ENCODE data around the gene SLC16A7.

The SLC16A7 gene

GRCh38 chr12:59624732-59625460, 29.1 kb downstream of the SLC16A7 start:
- no peak for TF ChIP-seq CTCF (IDR thresholded peaks at IDR 0.05; ENCODE audit: low read depth, low read length)
- no peak for DNase-seq (ENCODE audit: extremely low read depth, low read depth)

DNA sequence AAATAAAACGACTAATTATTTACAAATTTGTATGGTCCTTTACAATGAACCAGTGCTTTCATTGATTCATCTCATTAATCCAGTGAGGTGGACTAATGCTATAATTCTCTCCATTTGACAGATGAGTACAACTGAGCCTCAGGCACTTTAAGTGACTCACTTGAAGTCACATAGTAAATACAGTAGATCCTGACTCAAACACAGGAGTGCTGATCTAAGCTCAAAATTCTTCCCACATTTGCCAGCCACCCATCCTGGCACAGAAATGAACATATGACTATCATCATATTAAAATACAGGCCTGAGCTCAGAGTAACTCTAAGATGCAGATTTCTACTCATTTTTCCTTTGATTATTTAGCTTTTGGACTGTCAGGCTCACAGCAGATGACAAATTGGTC, 30.6 kb downstream of the SLC16A7 start:
- DNase-seq (ENCODE audit: extremely low read depth, low read depth) = no peak
- no peak for TF ChIP-seq CTCF (IDR thresholded peaks at IDR 0.05; ENCODE audit: low read depth, low read length)

DNA sequence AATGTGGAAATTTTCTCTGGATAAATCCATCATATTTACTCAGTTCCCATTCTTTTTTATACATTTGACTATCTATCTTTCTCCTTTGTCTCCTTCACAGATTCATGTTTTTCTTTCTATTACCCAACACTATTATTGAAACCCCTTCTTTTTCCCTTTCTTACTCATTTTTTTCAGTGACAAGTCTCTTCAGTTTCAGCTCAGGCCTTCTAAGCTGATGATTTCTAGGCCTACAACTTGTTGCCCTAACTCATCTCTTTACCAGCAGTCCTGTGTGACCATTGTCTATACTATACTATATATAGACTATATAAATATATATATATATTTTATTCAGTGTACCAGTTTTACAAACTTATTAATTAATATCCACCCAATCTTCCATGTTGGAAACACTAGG, 31.8 kb downstream of the SLC16A7 start:
- TF ChIP-seq CTCF (IDR thresholded peaks at IDR 0.05; ENCODE audit: low read depth, low read length) = no peak

GRCh38 chr12:59629890-59630289, 34.1 kb downstream of the SLC16A7 start:
- no peak for TF ChIP-seq CTCF (IDR thresholded peaks at IDR 0.05; ENCODE audit: low read depth, low read length)
- DNase-seq (ENCODE audit: extremely low read depth, low read depth) = no peak

More for the DNA sequence above, 31.8 kb downstream of the SLC16A7 start:
- no peak for DNase-seq (ENCODE audit: extremely low read depth, low read depth)

DNA sequence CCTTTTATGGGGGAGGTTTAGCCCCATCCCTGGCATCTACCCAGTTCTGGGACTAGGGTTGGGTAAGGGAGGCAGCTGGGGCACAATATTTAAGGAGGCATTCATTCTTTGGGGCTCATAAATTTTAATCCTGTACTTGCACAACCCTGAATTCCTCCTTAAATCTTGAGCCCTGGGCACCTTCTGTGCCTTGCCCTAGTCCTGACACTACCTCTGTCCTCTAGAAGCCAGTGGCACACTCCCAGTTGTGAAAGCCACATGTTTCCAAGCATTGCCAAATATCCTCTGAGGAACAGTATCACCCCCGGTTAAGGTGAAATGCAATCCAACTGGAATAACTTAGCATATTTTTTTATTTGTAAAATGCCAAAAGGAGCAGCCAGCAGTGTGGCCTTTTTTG, 36.6 kb downstream of the SLC16A7 start:
- no peak for DNase-seq (ENCODE audit: extremely low read depth, low read depth)
- no peak for TF ChIP-seq CTCF (IDR thresholded peaks at IDR 0.05; ENCODE audit: low read depth, low read length)

DNA sequence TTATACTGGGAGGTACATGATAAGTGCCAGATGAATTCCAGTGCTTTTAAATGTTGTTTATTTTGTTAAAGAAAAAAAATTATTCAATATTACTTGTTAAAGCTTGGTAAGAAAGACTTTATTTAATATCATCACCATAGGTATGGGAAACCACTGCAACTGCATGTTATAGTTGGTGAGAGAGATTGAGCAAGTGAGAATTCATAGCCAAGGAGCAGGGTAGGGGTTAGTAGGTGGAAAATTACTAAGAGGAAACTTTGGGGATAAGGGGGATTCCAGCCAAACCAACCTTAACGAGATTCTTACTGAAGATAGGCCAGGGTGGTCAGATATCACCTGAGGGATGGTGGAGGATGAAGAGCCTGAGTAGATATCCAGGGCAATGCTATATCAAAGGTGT, 38.4 kb downstream of the SLC16A7 start:
- no peak for TF ChIP-seq CTCF (IDR thresholded peaks at IDR 0.05; ENCODE audit: low read depth, low read length)
- DNase-seq (ENCODE audit: extremely low read depth, low read depth) = no peak

DNA sequence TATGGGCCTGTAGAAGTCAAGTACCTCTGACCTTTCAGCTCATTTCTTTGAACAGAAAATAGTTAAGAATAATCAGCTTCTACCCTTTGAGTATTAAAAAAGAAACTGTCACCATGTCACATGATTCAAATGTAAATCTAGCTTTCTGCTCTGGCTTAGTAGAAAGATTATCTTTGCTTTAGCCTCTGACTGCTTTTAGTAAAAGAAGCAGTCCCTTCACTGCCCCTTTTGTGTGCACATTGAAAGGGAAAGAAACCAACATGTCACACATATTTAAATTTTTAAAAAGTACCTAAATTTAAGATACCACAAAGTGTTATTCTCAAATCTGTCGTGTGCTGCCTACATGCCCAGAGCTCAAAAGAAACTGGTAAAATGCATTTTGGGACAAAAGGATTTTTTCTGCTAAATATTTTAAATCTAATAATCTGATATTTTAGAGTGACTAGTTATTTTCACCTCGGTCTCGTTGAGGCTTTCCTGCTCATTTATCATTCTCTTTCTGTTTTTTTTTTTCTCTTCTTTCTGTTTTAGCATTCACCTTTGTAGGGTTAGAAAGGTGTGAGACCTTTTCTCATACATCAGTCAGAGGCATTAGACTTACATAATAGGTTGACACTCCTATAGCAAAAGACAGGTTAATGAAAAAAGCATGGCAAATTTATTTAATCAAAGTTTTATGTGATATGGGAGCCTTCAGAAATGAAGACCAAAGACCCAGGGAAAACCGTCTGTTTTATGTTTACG, 41.3 kb downstream of the SLC16A7 start:
- TF ChIP-seq CTCF (IDR thresholded peaks at IDR 0.05; ENCODE audit: low read depth, low read length) = no peak
- no peak for DNase-seq (ENCODE audit: extremely low read depth, low read depth)
